Stomach (tissue), 4 donors: ENCODE data around the gene SFMBT1.

Source experiments
- POLR2A ChIP-seq, 4 donors: fragments of 450-650 bp; IDR thresholded peaks; one replicate each; pipeline ENCODE4 v1.6.1; 2016; ENCODE audit warnings: antibody characterized with exemption in 4 of 4, control low read depth in 2 of 4, mild to moderate bottlenecking in 1 of 4, moderate library complexity in 1 of 4
- TF ChIP-seq, protein P1 (sequence below), 7 experiments: fragments of 450-650 bp in 4 of 7; fragments of 200-600 bp in 3 of 7; sonication (generic) in 3 of 7; IDR thresholded peaks; one replicate each; pipeline ENCODE4 v1.5.1; 2016 to 2019; ENCODE audit warnings: antibody characterized with exemption in 7 of 7, control low read depth in 2 of 7, mild to moderate bottlenecking in 1 of 7

DNA sequence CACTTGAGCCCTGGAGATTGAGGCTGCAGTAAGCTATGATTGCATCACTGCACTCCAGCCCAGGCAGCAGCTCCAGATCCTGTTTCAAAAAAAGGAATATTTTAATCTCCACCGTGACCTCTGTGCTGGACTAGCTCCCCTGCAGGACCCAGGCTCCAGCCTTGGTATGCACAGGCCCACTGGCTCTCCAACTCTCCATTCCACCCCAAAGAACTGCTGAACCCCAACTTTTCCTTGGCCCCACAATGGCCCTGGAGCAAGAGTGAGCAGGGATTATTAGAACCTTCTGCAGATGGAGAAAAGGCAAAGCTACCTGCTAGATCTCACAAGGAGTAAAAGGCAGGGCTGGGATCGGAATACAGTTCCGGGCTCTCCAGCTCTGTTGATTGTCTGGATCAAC lies 32.8 kb upstream of the SFMBT1 start:
- TF ChIP-seq, protein P1, sequence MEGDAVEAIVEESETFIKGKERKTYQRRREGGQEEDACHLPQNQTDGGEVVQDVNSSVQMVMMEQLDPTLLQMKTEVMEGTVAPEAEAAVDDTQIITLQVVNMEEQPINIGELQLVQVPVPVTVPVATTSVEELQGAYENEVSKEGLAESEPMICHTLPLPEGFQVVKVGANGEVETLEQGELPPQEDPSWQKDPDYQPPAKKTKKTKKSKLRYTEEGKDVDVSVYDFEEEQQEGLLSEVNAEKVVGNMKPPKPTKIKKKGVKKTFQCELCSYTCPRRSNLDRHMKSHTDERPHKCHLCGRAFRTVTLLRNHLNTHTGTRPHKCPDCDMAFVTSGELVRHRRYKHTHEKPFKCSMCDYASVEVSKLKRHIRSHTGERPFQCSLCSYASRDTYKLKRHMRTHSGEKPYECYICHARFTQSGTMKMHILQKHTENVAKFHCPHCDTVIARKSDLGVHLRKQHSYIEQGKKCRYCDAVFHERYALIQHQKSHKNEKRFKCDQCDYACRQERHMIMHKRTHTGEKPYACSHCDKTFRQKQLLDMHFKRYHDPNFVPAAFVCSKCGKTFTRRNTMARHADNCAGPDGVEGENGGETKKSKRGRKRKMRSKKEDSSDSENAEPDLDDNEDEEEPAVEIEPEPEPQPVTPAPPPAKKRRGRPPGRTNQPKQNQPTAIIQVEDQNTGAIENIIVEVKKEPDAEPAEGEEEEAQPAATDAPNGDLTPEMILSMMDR (IDR thresholded peaks at IDR 0.05): no peak
- no peak for TF ChIP-seq POLR2A (IDR thresholded peaks at IDR 0.05)
